Measurements from ENCODE around the gene FRMD5. TPM values are rescaled to one million over a fixed set of nuclear protein-coding genes. Genes with fewer than 3 reads are reported as not detected.

Gene FRMD5
- total and polyA plus RNA-seq, 7 donors: 0.41 to 1.8 (median 0.92) TPM

DNA sequence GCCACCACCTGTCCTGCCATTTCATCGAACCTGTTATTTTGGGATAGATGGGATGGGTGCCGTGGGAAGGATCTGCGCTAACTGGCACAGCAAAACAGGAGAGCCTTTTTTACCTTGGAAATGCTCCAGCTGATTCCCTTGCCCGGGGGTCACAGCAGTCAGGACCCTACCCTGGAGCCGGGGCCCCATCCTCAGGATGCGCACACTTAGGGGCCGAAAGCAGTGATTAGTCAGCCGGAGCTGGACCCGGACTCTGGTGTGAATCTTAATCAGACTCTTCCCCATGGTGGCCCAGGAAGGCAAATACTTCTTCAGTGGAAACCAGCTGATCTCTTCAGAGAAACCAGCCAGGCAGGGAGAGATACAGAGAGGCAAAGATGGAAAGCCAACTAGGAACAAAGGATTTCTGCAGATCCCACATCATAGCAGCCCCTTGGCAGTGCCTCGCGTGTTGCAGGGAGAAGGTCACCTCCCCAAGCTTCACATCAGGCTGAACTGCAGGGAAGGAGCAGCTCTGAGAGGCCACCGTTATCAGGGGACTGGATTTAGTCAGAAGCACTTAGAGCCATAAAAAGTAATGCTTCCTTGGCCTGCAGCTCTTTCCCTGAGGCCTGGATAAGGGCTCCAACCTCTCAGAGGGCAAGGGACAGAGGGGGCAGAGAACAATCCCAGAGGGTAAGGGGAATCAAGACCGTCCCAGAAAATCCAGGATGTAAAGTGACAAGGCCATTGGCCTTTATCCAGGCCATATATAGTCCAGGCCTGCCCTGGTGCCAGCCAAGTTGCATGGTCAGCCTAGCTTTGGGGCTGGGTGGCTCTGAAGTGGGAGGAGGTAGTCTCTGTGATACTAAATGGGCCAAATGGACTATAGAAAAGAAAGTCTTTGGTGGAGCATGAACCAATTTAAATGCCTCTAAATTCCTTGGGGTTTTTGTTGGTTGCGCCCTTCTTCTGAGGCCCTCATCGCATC lies 315.4 kb downstream of the FRMD5 start:
- H3K36me3 ChIP-seq: peaks cover 0 to 3% (median 0%) of the 10 kb centered on the region in 4 donors

DNA sequence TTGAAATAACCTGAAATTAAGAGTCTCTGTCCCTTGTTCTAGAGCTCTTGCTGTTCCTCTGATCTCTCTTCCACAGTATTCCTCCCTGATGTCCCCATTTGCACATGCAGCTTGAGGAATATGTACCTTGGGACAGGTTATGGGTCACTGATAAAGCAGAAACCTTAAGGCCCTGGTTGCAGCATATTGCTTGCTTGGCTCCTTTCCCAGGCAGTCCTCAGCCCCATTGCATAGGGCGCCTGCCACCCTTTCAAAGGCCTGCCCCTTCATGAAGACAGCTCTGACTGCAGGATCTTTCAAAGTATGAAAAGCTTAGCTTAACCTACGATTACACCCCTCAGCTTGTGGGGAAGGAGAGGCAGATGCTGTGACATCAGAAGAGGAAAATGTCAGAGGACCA lies 316.6 kb downstream of the FRMD5 start:
- Histone ChIP-seq H3K4me3 (no peak overlapping the region), H3K27me3 (no peaks in the 10 kb centered on the region), H3K4me1 (no peaks in the 10 kb centered on the region), H3K36me3 (peaks cover 0 to 3% (median 0%) of the 10 kb centered on the region in 4 donors), H3K27ac (no peak overlapping the region), H3K9me3 (no peaks in the 10 kb centered on the region)
- intact Hi-C loops (cut with DNase I): no loop called here
- no peak for DNase-seq
- TF ChIP-seq CTCF (IDR thresholded peaks at IDR 0.05) (no peak), POLR2AphosphoS5 (IDR thresholded peaks at IDR 0.05) (no peak), POLR2A (IDR thresholded peaks at IDR 0.05) (no peak)
- WGBS, 2 donors: 92 to 93% methylated on average over 2 of the region's 2 CpGs

More for the DNA sequence above, 315.4 kb downstream of the FRMD5 start:
- 88 to 93% methylated on average over 15 of the region's 15 CpGs for WGBS, 2 donors
- intact Hi-C loops (cut with DNase I): no loop called here
- TF ChIP-seq POLR2AphosphoS5 (IDR thresholded peaks at IDR 0.05): no peak
- TF ChIP-seq EP300 (IDR thresholded peaks at IDR 0.05): no peak
- no peak for TF ChIP-seq POLR2A (IDR thresholded peaks at IDR 0.05)
- Histone ChIP-seq H3K27ac (no peak overlapping the region), H3K9me3 (no peaks in the 10 kb centered on the region), H3K4me1 (no peaks in the 10 kb centered on the region), H3K4me3 (no peak overlapping the region), H3K27me3 (no peaks in the 10 kb centered on the region)
- no peak for DNase-seq

DNA sequence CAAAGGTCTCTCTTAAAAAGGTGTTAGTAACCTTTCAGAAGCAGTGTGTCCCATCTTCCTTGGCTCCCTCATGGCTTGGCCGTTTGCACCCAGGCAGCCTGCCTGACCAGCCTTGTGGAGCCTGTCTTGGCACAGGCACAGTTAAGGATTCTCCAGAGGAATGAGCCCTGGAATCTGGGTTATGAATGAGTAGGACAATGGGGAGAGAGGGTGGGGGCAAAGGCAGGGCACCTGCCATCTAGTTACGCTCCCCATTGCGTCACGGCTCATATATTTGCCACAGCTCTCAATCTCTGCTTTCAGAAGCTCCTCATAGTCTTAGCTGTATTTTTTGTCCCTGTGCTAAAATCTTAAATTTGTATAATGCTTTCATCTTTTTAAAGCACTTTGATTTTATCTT lies 317.7 kb downstream of the FRMD5 start:
- Histone ChIP-seq H3K4me3 (no peak overlapping the region), H3K27ac (no peak overlapping the region), H3K36me3 (peaks cover 0 to 3% (median 0%) of the 10 kb centered on the region in 4 donors), H3K27me3 (no peaks in the 10 kb centered on the region), H3K4me1 (no peaks in the 10 kb centered on the region), H3K9me3 (no peaks in the 10 kb centered on the region)
- intact Hi-C loops (cut with DNase I): no loop called here
- DNase-seq: no peak
- 92 to 93% methylated on average over 4 of the region's 4 CpGs for WGBS, 2 donors
- TF ChIP-seq EP300 (IDR thresholded peaks at IDR 0.05) (no peak), POLR2A (IDR thresholded peaks at IDR 0.05) (no peak), CTCF (IDR thresholded peaks at IDR 0.05) (no peak), POLR2AphosphoS5 (IDR thresholded peaks at IDR 0.05) (no peak)

- no peaks in the 10 kb centered on the region for H3K9me3 ChIP-seq
- H3K36me3 ChIP-seq: peaks cover 0 to 3% (median 0%) of the 10 kb centered on the region in 4 donors
- intact Hi-C loops (cut with DNase I): no loop called here
- no peak for TF ChIP-seq POLR2AphosphoS5 (IDR thresholded peaks at IDR 0.05)
- TF ChIP-seq EP300 (IDR thresholded peaks at IDR 0.05): no peak
- no peak for DNase-seq
- no peak overlapping the region for H3K27ac ChIP-seq
- WGBS, 2 donors: 84 to 99% methylated on average over 3 of the region's 3 CpGs
- no peaks in the 10 kb centered on the region for H3K27me3 ChIP-seq
- no peak overlapping the region for H3K4me3 ChIP-seq
- peaks cover 0 to 4% (median 0%) of the 10 kb centered on the region in 4 donors for H3K4me1 ChIP-seq
These were observed 318.2 kb downstream of the FRMD5 start for GRCh38 chr15:43876872-43877271.

DNA sequence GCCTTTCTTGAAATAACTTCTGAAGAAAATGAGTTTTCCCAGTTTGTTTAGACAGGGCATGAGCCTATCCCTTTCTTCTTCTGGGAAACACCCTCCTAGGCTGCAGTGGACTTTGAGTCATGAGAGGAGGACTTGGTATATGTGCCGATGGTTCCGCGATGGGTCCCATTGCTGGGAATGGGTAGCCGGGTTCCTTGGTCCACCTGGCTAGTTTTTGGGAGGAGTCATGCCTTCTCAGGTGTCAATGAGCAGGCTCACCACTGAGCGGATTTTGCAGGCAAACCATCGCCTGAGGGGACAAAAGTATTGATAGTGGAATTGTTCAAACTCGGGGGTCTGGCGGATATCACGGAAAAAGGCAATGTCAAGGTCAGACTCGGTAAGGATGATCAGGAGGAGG lies 321.4 kb downstream of the FRMD5 start:
- Histone ChIP-seq H3K4me1 (peaks cover 0 to 9% (median 0%) of the 10 kb centered on the region in 4 donors), H3K9me3 (no peaks in the 10 kb centered on the region), H3K36me3 (no peaks in the 10 kb centered on the region), H3K27ac (no peak overlapping the region), H3K27me3 (no peaks in the 10 kb centered on the region), H3K4me3 (no peak overlapping the region)
- no peak for DNase-seq
- intact Hi-C loops (cut with DNase I): loop anchor here (5.0 kb wide), 1 partner anchor 349 kb away; no protein-coding TSS in a partner anchor
- TF ChIP-seq POLR2AphosphoS5 (IDR thresholded peaks at IDR 0.05): no peak
- TF ChIP-seq POLR2A (IDR thresholded peaks at IDR 0.05): no peak
- TF ChIP-seq EP300 (IDR thresholded peaks at IDR 0.05): no peak
- TF ChIP-seq CTCF (IDR thresholded peaks at IDR 0.05): no peak
- WGBS, 2 donors: 95 to 96% methylated on average over 10 of the region's 10 CpGs

All from sigmoid colon (tissue), 7 donors.